Measurements from ENCODE around the gene LCA5L. TPM values are rescaled to one million over a fixed set of nuclear protein-coding genes. Genes with fewer than 3 reads are reported as not detected.
A peak's percentile ranks its signal among the peaks of the same experiment; 100 is the strongest.

Gene LCA5L
- total RNA-seq, 1 donor from 2014 or later: 1.1 TPM

DNA sequence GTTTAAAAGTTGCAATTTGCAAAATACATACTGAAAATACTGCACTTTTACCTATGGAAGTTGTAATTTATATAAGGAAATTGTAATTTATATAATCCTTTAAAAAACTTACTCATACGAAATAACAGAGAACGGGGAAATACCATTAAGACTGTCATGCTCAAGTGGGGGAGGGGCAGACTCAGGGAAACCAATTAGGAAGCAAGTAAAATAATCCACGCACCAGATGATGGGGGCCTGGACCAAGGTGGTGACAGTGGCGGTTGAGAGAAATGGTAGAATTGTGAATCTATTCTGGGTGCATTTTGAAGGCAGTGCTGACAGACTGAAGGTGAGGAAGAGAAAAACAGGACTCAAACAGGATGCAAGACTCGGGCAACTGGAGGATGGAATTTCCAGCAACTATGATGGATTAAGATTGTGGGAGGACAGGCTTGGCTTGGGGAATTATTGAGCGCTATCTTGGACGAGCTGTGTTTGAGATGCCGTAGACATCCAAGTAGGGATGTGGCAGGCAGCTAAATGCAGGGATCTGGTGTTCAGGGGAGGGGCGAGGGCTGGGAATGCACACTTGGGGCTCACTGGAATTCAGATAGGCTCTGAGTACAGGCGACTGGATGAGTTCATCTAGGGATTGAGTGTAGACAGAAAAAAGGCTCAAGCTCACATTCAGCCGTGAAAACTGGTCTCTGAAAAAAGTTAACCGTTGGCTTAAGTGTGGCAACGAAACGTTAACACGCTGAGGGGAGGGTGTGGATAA, 977 bp downstream of the LCA5L start:
- Mint-ChIP-seq H3K9me3 (ENCODE audit: unreplicated experiment) (no peaks in the 10 kb centered on the region), H3K4me1 (ENCODE audit: unreplicated experiment) (peaks cover 15% of the 10 kb centered on the region), H3K4me3 (ENCODE audit: unreplicated experiment) (peak overlapping the region; percentile 91), H3K27me3 (ENCODE audit: unreplicated experiment) (peaks cover 17% of the 10 kb centered on the region), H3K27ac (ENCODE audit: unreplicated experiment) (peak overlapping the region; percentile 95), H3K36me3 (ENCODE audit: unreplicated experiment) (no peaks in the 10 kb centered on the region)
- TF ChIP-seq, protein P1, sequence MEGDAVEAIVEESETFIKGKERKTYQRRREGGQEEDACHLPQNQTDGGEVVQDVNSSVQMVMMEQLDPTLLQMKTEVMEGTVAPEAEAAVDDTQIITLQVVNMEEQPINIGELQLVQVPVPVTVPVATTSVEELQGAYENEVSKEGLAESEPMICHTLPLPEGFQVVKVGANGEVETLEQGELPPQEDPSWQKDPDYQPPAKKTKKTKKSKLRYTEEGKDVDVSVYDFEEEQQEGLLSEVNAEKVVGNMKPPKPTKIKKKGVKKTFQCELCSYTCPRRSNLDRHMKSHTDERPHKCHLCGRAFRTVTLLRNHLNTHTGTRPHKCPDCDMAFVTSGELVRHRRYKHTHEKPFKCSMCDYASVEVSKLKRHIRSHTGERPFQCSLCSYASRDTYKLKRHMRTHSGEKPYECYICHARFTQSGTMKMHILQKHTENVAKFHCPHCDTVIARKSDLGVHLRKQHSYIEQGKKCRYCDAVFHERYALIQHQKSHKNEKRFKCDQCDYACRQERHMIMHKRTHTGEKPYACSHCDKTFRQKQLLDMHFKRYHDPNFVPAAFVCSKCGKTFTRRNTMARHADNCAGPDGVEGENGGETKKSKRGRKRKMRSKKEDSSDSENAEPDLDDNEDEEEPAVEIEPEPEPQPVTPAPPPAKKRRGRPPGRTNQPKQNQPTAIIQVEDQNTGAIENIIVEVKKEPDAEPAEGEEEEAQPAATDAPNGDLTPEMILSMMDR (IDR thresholded peaks at IDR 0.05): no peak
- DNase-seq (ENCODE audit: extremely low spot score, unreplicated experiment): no peak

DNA sequence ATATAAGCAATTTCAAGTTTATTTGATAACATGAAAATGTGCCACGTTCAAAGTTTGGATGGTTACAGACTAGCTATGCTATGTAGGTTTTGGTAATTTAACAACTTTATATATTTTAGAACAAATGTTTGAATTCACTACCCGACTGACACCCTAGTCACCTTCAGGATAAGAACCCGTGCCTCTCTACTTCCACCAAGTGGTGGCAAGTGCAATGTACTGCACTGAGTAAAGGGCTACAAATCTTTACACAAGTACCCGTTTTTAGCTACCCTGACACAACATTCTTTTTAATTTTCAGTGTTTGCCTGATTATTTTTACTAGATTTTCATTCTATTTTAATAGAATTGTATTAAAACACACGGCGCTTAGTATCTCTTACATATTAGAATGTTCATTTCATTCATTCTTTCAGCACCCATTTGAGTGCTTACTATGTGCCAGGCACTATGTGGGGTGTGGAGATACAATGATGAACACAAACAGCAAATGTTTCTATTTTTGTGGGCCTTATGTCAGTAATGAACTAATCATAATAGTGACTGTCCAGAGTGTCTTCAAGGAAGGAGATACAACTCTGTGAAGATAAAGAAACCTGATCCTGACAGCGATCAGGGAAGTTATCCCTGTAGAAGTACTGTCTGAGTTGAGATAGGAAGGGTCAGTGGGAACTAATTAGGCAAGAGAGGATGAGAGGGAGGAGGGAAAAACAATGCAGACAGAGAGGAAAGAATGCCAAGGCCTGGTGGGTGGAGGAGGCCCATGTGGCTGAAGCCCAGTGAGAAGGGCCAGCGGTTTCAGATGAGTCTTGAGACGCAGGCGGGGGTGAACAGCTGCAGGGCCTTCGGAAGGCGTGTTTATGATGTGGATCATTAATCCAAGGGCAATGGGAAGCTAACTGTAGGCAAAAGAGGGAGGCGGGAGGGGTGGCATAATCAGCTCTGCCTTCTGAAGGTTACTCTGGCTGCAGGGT, 3.8 kb downstream of the LCA5L start:
- Mint-ChIP-seq H3K36me3 (ENCODE audit: unreplicated experiment) (no peaks in the 10 kb centered on the region), H3K4me1 (ENCODE audit: unreplicated experiment) (peaks cover 15% of the 10 kb centered on the region), H3K9me3 (ENCODE audit: unreplicated experiment) (no peaks in the 10 kb centered on the region), H3K27ac (ENCODE audit: unreplicated experiment) (no peak overlapping the region), H3K27me3 (ENCODE audit: unreplicated experiment) (no peaks in the 10 kb centered on the region), H3K4me3 (ENCODE audit: unreplicated experiment) (no peak overlapping the region)
- TF ChIP-seq, protein P1 (IDR thresholded peaks at IDR 0.05): peak; percentile 81
- no peak for DNase-seq (ENCODE audit: extremely low spot score, unreplicated experiment)

DNA sequence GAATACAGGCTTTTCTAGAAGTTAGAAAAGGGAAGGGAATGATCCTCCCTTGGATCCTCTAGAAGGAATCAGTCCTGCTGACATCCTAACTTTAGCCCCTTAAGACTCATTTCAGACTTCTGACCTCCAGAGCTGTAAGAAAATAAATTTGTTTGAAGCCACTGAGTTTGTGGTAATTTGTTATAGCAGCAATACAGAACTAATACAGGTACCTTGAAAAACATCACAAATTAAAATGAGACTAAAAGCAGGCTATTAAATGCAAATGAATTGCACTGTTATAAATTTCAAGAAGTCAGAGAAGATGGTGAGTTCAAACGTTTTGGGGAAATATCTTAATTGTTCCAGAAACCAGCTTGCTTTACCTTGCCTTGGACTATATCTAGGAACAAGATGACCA, 6.3 kb downstream of the LCA5L start:
- no peaks in the 10 kb centered on the region for H3K9me3 Mint-ChIP-seq (ENCODE audit: unreplicated experiment)
- no peak for DNase-seq (ENCODE audit: extremely low spot score, unreplicated experiment)
- TF ChIP-seq, protein P1 (IDR thresholded peaks at IDR 0.05): no peak
- no peaks in the 10 kb centered on the region for H3K27me3 Mint-ChIP-seq (ENCODE audit: unreplicated experiment)
- no peak overlapping the region for H3K27ac Mint-ChIP-seq (ENCODE audit: unreplicated experiment)
- no peaks in the 10 kb centered on the region for H3K36me3 Mint-ChIP-seq (ENCODE audit: unreplicated experiment)
- no peaks in the 10 kb centered on the region for H3K4me1 Mint-ChIP-seq (ENCODE audit: unreplicated experiment)
- no peak overlapping the region for H3K4me3 Mint-ChIP-seq (ENCODE audit: unreplicated experiment)

DNA sequence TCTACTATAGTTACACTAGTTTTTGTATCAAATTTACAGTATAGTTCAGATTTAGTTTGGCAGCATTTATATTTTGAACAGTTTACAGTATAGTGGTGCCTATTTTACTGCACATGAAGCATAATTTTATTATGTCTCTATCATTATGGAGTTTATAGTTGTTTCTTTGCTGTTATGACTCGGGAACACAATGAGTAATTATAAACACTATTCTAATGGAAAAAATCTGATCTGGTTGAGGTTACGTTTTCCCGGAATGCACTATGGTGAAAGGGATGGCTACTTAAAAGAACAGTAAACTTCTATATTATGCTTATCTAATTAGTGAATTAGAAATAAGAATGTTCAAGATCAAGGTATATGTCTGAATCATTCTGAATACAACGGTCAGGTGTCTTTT, 10.6 kb downstream of the LCA5L start:
- H3K4me3 Mint-ChIP-seq (ENCODE audit: unreplicated experiment): no peak overlapping the region
- no peaks in the 10 kb centered on the region for H3K27me3 Mint-ChIP-seq (ENCODE audit: unreplicated experiment)
- H3K36me3 Mint-ChIP-seq (ENCODE audit: unreplicated experiment): no peaks in the 10 kb centered on the region
- TF ChIP-seq, protein P1 (IDR thresholded peaks at IDR 0.05): no peak
- H3K4me1 Mint-ChIP-seq (ENCODE audit: unreplicated experiment): peaks cover 1% of the 10 kb centered on the region
- no peak overlapping the region for H3K27ac Mint-ChIP-seq (ENCODE audit: unreplicated experiment)
- no peaks in the 10 kb centered on the region for H3K9me3 Mint-ChIP-seq (ENCODE audit: unreplicated experiment)
- DNase-seq (ENCODE audit: extremely low spot score, unreplicated experiment): no peak

DNA sequence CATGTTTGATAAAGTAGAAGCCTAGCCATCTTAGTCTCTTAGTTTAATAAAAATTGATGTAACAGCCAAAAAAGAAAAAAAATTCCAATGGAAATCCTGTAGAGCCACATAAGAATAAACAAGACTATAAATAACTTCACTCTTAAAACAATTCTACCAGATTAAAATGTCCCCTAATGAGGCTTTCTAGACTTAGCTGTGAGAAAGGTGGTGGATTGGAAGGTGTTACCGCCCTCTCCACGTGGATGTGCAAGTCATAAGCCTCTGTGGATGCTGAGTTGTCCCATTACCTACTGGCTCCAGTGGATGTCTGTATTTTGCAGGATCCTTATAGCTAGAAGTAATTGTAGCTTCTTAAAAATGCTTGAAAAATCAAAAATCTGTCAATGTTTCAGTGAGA, 14.6 kb downstream of the LCA5L start:
- Mint-ChIP-seq H3K4me1 (ENCODE audit: unreplicated experiment) (peaks cover 1% of the 10 kb centered on the region), H3K4me3 (ENCODE audit: unreplicated experiment) (no peak overlapping the region), H3K27me3 (ENCODE audit: unreplicated experiment) (no peaks in the 10 kb centered on the region), H3K27ac (ENCODE audit: unreplicated experiment) (no peak overlapping the region), H3K36me3 (ENCODE audit: unreplicated experiment) (no peaks in the 10 kb centered on the region), H3K9me3 (ENCODE audit: unreplicated experiment) (no peaks in the 10 kb centered on the region)
- DNase-seq (ENCODE audit: extremely low spot score, unreplicated experiment): no peak
- TF ChIP-seq, protein P1 (IDR thresholded peaks at IDR 0.05): no peak
